Stimulated activated naive CD4-positive, alpha-beta T cell (primary cell): ENCODE results near the gene MGMT.

Source experiments
- DNase-seq, 6 experiments: peaks; one replicate each; lab custom pipeline; 2025; lab: John Stamatoyannopoulos, UW

The MGMT gene

GRCh38 chr10:129774082-129774735 is 307.2 kb downstream of the MGMT start:
- DNase-seq, result no peak

- DNase-seq, result peak in 2 of 6 experiments; percentile 5 to 28
Observed at GRCh38 chr10:129774736-129775401, 307.8 kb downstream of the MGMT start.

GRCh38 chr10:129775681-129776080 is 308.6 kb downstream of the MGMT start:
- DNase-seq, result no peak

- no peak for DNase-seq
Observed at GRCh38 chr10:129777687-129778086, 310.6 kb downstream of the MGMT start.

- no peak for DNase-seq
Observed at GRCh38 chr10:129778571-129778970, 311.5 kb downstream of the MGMT start.

GRCh38 chr10:129779126-129780111 is 312.4 kb downstream of the MGMT start:
- no peak for DNase-seq

- DNase-seq, result no peak
Observed at GRCh38 chr10:129780198-129780597, 313.2 kb downstream of the MGMT start.

GRCh38 chr10:129780901-129781795 is 314.1 kb downstream of the MGMT start:
- no peak for DNase-seq

- DNase-seq, result no peak
Observed at GRCh38 chr10:129784291-129784690, 317.2 kb downstream of the MGMT start.

GRCh38 chr10:129784891-129785290 is 317.9 kb downstream of the MGMT start:
- DNase-seq, result no peak

- DNase-seq, result no peak
Observed at GRCh38 chr10:129785536-129785981, 318.5 kb downstream of the MGMT start.

- DNase-seq, result no peak
Observed at GRCh38 chr10:129786216-129786615, 319.2 kb downstream of the MGMT start.

GRCh38 chr10:129787557-129787956 is 320.5 kb downstream of the MGMT start:
- DNase-seq, result no peak

GRCh38 chr10:129788215-129788614 is 321.2 kb downstream of the MGMT start:
- no peak for DNase-seq

GRCh38 chr10:129790715-129791446 is 323.8 kb downstream of the MGMT start:
- no peak for DNase-seq

GRCh38 chr10:129792141-129792540 is 325.1 kb downstream of the MGMT start:
- no peak for DNase-seq

- DNase-seq, result no peak
Observed at GRCh38 chr10:129792864-129793263, 325.8 kb downstream of the MGMT start.

- DNase-seq, result no peak
Observed at GRCh38 chr10:129793479-129793878, 326.4 kb downstream of the MGMT start.

GRCh38 chr10:129793996-129794395 is 327.0 kb downstream of the MGMT start:
- no peak for DNase-seq

- no peak for DNase-seq
Observed at GRCh38 chr10:129796710-129797420, 329.8 kb downstream of the MGMT start.
